ENCODE data around the gene ID3.

DNA sequence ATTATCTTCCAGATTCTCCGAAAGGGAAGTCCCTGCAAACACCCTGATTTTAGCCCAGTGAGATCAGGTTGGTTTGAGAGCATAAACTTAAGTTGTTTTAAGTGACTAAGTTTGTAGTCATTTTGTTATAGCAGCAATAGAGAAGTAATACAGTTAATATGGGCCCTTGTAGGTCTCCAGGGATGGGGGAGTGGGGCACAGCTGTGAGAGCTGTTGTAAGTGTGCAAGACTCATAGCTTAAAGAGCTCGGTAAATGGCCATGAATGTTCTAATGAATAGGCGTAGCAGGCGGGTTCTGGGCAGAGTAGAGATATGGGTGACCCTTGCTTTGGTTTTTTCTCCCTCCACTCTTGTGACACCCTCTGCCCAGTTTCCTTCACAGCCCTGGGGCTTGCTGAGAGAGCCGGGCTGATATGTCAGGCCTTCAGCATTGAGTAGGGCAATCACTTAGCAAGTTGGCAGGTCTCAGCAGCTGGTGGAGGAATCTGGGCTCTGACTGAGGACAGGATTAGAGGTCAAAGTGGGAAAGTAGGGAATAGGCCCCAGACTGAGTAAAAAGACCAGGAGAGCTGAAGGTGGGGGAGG is 16.0 kb upstream of the ID3 start:
- TF ChIP-seq, protein P1, sequence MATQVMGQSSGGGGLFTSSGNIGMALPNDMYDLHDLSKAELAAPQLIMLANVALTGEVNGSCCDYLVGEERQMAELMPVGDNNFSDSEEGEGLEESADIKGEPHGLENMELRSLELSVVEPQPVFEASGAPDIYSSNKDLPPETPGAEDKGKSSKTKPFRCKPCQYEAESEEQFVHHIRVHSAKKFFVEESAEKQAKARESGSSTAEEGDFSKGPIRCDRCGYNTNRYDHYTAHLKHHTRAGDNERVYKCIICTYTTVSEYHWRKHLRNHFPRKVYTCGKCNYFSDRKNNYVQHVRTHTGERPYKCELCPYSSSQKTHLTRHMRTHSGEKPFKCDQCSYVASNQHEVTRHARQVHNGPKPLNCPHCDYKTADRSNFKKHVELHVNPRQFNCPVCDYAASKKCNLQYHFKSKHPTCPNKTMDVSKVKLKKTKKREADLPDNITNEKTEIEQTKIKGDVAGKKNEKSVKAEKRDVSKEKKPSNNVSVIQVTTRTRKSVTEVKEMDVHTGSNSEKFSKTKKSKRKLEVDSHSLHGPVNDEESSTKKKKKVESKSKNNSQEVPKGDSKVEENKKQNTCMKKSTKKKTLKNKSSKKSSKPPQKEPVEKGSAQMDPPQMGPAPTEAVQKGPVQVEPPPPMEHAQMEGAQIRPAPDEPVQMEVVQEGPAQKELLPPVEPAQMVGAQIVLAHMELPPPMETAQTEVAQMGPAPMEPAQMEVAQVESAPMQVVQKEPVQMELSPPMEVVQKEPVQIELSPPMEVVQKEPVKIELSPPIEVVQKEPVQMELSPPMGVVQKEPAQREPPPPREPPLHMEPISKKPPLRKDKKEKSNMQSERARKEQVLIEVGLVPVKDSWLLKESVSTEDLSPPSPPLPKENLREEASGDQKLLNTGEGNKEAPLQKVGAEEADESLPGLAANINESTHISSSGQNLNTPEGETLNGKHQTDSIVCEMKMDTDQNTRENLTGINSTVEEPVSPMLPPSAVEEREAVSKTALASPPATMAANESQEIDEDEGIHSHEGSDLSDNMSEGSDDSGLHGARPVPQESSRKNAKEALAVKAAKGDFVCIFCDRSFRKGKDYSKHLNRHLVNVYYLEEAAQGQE (IDR thresholded peaks at IDR 0.05; ENCODE audit: insufficient read depth in 1 of 2, low read depth in 2 of 2, low read length in 1 of 2), result no peak
- TF ChIP-seq, protein P2, sequence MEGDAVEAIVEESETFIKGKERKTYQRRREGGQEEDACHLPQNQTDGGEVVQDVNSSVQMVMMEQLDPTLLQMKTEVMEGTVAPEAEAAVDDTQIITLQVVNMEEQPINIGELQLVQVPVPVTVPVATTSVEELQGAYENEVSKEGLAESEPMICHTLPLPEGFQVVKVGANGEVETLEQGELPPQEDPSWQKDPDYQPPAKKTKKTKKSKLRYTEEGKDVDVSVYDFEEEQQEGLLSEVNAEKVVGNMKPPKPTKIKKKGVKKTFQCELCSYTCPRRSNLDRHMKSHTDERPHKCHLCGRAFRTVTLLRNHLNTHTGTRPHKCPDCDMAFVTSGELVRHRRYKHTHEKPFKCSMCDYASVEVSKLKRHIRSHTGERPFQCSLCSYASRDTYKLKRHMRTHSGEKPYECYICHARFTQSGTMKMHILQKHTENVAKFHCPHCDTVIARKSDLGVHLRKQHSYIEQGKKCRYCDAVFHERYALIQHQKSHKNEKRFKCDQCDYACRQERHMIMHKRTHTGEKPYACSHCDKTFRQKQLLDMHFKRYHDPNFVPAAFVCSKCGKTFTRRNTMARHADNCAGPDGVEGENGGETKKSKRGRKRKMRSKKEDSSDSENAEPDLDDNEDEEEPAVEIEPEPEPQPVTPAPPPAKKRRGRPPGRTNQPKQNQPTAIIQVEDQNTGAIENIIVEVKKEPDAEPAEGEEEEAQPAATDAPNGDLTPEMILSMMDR (IDR thresholded peaks at IDR 0.05), result no peak
- no peak for TF ChIP-seq POLR2AphosphoS5 (IDR thresholded peaks at IDR 0.05; ENCODE audit: low read depth, low read length)

Data from Panc1 (cell line).